AG08396 (cell line): ENCODE results near the gene OTUD6A.
"Not testable (repeated sequence)": the region's sequence is repeated elsewhere in the genome, so short reads cannot be mapped to it uniquely, and the experiment has no call there.

Source experiments
- DNase-seq: peaks from one replicate; pipeline ENCODE4 v3.0.0; 2012; ENCODE audit warnings: low spot score, mixed read lengths

Gene OTUD6A

DNA sequence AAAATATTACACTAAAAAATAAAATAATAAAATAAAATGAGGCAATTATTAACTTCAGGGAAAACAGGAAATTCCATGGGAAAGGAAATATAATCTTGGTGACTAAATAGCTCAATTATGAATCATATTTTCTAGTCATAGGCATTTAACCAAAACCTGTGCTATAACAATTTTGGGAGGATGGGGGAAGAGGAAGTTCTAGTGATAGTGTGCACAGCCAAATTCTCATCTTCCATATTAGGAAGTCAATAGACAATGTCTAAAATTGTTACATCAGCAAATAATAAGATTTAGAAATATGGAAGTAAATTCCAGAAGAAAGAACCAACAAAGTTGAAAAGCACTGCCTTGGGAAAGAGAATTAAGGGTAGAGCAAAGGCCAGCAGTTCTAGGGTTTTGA, 15.3 kb upstream of the OTUD6A start:
- no peak for DNase-seq

DNA sequence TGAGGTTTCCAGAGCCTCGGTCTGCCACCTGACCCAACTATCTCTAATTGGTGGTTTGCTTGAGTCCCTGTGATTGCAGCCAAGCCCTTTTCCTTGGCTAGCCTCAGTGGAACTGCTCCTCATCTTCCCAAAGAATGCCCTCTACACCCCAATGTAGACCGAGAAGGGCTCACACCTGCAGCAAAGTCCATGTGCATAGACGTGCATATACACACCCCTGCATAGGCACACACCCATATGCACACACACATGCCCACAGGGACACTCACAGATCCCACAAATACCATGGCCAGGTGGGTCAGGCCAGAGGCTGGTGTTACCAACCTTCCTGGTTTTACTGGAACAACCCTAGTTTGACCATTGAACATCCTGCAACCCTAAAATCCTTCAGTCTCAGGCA, 12.9 kb upstream of the OTUD6A start:
- no peak for DNase-seq

DNA sequence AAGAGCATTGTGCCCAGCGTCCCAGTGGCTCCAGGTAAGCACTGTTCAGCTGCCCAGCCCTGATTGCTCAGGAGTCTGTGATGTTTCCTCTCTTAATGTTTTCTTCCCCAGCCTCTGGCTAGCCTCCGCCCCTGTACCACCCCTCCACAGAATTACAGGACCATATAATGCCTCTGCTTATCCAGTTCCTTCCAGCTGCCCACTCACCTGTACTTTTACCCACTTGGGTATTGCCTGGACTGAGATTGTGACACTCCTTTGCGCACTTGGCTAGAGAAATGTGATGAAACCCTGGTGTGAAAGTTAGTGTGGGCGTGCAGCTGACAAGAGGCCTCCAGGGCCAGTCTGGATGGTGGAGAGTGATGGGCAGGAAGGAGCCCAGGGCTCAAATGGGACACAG, 12.3 kb upstream of the OTUD6A start, which contains the start of gene AWAT2:
Gene AWAT2 (minus strand): TSS at position 14 of the 400 bp plus-strand sequence. CDS start 6 bp downstream, at position 8.
- DNase-seq, result no peak

DNA sequence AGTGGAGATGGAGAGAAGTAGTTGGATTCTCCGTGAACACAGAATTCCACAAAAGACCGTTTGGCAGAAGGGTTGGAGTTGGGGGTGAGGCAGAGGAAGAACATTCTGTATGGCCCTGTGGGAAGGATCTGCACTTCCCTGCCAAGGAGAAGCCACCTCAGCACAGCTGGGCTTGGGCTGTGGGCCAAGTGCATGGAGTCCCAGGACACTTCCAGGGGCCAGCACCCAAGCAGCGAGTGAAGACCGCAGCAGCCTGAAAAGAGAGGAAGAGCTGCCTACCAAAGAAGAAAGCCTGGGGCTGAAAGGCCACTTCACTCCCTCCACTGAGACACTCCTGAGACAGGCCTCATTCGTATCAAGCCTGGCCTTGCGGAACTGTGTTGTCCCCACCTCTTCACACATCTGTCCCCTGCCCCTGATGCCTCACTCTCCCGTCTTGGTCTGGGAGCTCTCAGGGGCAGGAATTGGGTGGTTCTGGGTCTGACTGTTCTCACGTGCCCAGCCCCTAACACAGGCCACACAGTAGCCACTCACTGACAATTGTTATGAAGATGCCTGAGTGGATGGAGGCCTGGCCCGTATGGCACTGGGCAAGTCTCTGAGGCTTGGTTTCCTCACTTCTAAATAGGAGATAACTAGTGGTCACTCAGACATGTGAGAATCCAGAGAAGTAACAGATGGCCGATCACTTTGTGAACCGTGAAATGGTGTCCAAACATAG, 9.2 kb upstream of the OTUD6A start:
- no peak for DNase-seq

DNA sequence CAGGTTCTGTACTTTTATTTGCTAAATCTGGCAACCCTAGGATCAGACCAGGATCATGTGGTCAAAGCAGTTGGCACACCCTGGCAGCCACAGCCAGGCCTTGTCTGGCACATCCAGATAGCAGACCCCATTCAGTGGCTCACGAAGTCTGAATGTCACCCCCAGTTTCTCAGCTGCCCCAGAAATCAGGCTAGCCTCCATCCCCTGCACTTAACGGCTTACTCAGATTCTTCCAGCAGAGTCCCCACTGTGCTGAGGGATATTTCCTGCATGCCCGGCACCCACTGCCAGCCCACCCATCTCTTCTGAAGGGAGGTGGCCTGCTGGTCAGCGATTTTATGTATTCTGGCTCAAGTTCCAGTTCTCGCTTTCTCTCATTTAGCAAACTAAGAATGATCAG, 7.9 kb upstream of the OTUD6A start:
- DNase-seq, result no peak

DNA sequence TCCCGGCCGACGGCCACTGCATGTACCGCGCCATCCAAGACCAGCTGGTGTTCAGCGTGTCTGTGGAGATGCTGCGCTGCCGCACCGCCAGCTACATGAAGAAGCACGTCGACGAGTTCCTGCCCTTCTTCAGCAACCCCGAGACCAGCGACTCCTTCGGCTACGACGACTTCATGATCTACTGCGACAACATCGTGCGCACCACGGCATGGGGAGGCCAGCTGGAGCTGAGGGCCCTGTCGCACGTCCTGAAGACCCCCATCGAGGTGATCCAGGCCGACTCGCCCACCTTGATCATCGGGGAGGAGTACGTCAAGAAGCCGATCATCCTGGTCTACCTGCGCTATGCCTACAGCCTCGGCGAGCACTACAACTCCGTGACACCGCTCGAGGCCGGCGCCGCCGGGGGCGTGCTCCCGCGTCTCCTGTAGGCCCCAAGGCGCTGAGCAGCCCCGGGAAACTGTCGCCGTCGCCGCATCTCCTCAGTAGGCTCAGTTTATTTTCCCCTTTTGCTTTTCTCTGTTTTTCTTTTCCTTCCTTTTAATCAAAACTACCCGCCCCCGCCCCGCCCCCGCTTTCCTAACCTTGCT, 799 bp downstream of the OTUD6A start:
- DNase-seq, result no peak

DNA sequence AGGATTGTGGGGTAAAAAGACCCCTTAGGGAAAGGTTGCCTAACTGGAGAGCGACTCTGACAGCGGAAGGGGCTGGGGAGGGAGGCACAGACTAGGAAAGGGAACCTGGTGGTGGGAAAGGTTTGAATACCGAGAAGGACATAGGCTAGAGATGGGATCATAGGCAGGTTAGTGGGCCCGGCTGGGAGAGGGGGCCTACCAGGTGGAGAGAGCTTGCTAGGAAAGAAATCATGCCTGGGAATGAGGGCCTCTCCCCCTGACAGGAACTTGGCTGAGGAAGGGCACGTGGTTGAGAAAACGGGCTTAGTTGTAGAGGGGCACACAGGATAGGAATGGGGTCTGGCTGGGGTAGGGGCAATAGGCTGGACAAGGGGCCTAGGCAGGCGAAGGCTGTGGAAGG, 4.4 kb downstream of the OTUD6A start:
- no peak for DNase-seq

DNA sequence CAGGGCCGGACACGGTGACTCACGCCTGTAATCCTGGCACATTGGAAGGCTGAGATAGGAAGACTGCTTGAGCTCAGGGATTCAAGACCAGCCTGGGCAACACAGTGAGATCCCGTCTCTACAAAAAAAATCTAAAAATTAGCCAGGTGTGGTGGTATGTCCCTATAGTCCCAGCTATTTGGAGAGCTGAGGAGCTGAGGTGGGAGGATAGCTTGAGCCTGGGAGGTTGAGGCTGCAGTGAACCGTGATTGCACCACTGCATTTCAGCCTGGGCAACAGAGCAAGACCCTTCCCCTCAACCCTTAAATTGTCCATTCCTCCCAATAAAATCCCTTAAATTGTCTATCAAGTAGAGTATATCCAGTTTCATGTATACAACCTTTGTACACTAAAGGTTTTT, 17.0 kb downstream of the OTUD6A start:
- no peak for DNase-seq

DNA sequence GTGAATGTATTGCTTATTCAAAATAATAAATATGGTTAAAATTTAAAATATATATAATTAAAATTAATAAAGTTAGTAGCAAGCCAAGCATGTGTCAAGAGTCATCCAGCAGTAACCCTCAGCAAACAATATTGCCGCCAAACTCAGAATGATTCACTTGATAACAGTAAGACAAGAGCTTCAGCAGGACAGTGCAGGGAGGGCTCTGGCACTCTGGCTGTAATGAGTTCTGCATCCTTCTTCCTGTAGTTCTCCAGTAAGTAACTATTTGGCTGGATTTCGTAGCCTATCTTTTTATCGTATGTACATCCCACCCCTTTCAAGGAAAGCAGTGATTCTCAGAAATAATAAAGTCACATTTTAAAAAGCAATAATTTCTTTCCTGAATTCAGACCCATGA, 17.6 kb downstream of the OTUD6A start:
- no peak for DNase-seq

DNA sequence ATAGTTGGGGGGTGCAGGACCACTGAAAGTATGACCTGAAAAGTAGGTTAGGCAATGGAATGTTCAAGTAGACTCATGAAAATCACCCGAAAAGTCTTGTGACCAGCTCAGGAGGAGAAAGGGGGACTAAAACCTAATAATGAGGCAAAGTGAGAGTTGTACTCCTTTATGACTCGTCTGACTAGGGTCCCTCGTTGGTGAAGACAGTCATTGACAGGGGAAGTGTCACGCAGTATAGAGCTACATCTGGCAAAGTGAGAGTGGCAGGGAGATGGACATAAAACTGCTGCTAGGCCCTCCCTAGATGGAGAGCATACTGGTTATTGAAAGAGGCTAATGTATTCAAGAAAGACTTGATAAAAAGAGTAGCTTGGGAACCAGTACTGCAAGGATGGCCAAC, 20.5 kb downstream of the OTUD6A start:
- DNase-seq, result no peak

DNA sequence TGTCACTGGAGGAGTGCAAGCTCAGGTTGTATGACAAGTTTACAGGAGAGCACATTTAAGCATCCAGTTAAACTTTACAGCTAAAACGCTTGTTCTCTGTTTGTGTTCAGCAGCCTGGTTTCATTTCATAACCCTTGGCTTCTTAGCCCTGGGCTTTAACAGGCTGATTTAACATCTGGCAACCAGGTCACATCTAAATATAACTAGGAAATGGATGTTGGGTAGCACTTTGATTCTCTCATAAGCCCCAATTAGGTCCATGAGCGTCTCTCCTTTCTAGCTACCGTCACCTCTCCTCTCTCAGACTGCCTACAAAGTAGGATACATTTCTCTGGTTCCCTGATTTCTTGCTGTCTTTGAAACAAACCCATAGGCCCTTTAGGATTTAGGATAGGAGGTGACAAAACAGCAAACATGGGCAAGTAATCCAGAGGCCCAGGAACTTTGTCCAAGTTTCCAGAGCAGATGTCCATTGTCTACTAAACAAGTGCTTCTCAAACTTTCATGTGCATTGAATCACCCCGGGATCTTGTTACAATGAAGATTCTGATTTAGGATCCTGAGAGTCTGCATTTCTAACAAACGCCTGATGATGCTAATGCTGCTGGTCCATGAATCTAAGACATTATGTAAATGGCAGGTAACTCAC, 22.5 kb downstream of the OTUD6A start:
- DNase-seq, result no peak

DNA sequence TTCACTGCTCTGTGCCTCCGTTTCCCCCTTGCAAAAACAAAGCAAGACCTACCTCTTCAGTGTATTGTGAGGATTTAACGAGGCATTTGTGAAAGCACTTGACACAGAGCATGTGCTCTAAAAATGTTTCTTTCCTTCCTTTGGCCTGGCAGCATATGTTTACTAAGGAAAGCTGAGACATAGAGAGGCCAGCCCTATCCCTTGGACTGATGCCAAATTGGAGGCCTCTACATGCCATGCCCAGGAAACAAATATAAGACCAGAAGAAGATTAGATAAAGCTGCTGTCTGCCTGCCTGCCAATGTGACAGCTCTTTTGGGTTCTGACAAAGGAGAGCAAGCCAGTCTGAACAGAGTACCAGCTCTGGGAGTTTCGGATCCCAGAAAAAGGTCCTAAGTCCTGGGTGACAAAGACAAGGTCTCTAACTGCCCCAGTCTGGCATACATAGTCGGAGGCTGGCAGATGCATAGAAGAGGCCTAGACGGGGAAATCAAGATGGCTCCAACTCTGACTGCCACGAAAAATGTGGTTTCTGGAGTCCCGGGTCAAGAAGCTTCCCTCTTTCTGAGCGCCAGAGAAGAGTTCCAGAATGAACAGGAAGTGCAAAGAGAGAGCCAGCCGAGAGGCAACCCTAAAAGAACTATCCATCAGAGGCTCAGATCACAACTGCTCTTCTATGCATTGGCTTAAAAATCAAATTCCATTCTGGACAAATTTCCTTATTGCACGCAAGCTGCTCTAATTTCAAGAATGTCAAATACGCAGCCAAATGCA, 25.8 kb downstream of the OTUD6A start:
- DNase-seq, result peak; percentile 31

DNA sequence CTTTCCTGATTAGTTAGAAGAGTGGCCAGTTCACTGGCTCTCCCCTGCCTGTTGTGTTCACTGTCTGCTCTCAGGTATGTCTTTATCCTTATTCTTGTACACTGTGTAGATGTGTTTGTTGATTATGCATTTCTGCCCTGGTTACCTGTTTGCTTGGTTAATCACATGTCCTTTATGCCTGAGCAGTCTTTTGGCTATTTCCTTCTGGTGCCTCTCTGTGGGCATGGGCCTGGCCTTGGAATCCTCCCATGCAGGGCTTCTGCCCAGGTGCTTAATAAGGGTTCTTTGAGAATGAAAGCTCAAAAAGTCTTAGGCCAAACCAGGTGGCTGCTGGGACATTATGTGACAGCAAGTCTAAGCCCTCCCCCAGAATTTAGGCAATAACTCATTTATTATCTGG, 26.5 kb downstream of the OTUD6A start:
- DNase-seq, result no peak

DNA sequence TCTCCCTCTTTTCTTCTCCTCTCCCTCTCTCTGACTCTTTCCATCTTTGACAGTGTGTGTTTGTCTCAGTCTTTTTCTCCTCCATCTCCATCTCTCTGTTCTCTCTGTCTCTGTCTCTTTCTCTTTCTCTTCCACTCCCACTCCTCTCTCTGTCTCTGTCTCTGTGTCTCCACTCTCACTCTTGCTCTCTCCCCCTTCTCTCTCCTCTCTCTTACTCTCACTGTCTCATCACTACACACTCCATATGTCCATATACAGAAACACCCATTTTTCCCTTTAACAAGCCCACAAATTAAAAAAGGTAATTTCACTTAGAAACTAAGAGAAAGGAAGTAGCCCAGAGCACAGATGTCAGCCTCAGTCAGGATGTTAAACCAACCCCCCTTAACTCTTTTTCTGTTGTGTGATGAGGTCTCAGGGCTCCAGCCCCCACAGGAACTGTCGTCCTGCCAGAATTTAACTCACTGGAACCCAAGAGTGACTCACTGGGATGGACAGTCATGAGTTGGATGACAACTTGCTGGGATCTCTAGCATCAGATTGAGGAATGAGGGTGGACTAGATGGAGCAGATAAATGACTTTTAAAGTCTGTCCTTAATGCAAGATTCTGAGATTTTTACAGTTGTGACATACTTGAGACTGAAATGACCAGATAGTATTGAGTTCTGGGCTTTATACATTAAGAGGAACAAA, 27.5 kb downstream of the OTUD6A start:
- peak; percentile 23 for DNase-seq

DNA sequence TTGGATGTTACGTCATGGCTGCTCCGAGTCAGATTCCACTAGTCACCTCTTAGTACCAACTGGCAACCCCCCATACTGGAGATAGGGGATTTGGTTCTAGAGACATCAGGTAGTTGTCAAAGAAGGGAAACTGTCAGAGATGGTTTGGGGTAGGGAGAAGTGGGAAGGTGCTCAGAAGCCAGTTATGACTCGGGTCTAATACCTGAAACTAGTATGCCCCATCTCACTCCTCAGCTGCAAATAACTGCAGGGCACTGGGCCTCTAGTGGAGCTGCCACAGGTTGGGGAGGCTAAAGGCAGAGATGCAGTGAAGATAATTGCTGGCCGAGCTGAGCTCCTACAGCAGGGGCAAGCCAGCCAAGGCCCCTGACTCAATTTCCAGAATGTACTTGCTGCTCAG, 30.0 kb downstream of the OTUD6A start:
- no peak for DNase-seq

DNA sequence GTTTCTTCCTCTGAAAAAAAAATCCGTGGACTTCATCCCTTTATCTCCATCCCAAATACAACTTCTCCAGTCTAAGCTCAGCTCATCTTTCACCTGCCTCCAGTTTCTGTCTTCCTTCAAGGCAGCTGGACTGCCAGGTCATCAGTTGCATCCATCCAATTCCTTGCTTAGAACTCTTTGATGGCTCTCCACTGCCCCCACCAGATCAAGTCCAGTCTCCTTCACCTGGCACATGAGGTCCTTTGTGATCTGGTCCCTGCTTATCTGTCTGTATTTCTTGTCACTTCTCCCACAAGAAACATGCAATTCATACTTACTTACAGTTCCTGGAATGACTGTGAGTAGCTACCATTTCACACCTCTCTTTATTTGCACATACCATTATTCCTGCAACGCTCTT, 33.8 kb downstream of the OTUD6A start:
- peak; percentile 24 for DNase-seq

DNA sequence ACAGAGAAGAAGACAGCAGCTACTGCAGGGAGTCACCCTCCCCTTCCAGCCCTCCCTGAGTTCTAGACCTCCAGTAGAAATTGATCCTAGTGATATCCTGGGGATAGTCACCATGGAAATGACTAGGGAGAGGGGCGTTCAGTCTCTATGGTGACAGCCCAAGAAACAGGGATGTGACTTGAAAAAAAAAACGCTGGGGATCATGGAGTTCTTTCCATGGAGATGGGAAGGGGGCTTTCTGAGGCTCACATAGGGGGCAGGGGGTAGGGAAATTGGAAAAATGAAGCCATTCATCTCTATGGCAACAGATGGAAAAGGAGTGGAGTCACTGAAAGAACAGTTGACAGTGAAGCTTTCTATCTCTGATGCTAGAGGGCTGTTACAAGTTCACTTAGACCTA, 43.0 kb downstream of the OTUD6A start:
- DNase-seq, result no peak

DNA sequence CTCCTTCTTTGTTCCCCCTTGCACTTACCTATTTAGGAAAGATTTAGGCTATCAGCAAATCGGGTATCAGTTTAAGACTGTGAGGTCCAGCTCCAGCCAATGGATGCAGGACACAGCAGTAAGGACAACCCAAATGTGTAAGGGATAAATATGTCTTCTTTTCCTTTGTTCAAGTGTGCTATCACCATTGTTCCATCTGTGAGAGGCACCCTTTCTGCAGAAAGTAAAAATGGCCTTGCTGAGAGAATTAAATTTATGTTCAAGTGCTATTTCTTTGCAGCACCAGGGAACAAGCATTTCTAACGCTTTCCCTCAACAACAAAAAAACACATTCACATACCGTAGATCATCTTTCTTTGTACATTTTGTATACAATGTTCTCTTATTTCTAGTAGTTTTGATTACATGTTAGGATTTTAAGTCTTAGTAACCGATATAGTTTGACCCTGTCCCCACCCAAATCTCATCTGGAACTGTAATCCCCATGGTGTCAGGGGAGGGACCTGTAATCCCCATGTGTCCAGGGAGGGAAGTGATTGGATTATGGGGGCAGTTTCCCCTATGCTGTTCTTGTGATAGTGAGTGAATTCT, 49.3 kb downstream of the OTUD6A start:
- not testable (repeated sequence) for DNase-seq
